Stimulated activated naive CD8-positive, alpha-beta T cell treated with anti-CD3 and anti-CD28 coated beads, Interleukin-15, Interleukin-2, amounts not matched to agents 100 ng/mL and 50 ng/mL, for 24 hours (primary cell): ENCODE data around the gene PPIE.

Experiments
- H3K27ac Mint-ChIP-seq: one replicate; pipeline ENCODE4 v1.8.0; 2021; ENCODE audit warnings: mild to moderate bottlenecking, mixed read lengths
- H3K27me3 Mint-ChIP-seq: one replicate; pipeline ENCODE4 v1.8.0; 2021; ENCODE audit warnings: mixed read lengths
- H3K36me3 Mint-ChIP-seq: one replicate; pipeline ENCODE4 v1.8.0; 2021; ENCODE audit warnings: low read depth, mixed read lengths
- H3K4me1 Mint-ChIP-seq: one replicate; pipeline ENCODE4 v1.8.0; 2021; ENCODE audit warnings: low read depth, mixed read lengths
- H3K4me3 Mint-ChIP-seq: one replicate; pipeline ENCODE4 v1.8.0; 2021; ENCODE audit warnings: mild to moderate bottlenecking, mixed read lengths
- H3K9me3 Mint-ChIP-seq: one replicate; pipeline ENCODE4 v1.8.0; 2021; ENCODE audit warnings: mixed read lengths

The PPIE gene

DNA sequence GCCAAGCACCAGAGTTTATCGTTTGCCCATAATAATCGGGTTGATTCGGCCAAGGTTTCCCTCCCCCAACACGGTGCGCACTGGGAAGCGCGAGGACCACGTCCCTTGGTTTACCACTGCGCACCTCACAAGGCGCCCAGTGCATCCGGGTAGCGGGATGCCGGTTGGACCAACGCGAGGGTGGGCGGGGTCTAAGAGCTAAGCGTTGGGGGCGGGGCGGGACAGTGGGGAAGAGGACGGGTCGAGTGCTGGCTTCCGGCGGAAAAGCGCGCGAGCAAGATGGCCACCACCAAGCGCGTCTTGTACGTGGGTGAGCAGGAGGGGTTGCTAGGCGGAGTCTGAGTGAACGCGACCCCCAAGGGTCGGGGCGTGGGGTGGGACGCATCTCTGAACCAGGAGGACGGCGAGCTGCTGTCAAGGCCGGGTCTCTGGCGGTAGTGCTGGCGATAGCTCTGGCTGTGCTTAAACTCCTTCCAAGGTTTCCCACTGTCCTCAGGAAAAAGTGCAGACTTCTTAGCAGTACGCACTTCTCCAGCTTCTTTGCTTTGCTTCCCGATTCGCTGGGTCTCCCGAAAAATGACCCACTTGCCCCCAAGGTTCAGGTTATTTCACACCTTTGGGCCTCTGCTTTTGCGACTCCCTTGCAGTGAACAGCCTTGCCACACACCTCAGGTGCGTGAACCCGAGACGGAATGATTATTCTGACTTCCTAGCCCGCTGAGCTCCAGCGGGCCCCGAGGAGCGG, at the start of gene PPIE:
PPIE (plus strand) TSS at position 261 of the 745 bp plus-strand sequence; CDS start at position 280, 19 bp downstream.
- Mint-ChIP-seq H3K27me3 (peaks cover 15% of the 10 kb centered on the region), H3K4me3 (peak within 1 kb of the TSS; percentile 96), H3K36me3 (peaks cover 40% of the 10 kb centered on the region), H3K4me1 (peaks cover 54% of the 10 kb centered on the region), H3K27ac (peak within 1 kb of the TSS; percentile 94), H3K9me3 (peaks cover 6% of the 10 kb centered on the region)

DNA sequence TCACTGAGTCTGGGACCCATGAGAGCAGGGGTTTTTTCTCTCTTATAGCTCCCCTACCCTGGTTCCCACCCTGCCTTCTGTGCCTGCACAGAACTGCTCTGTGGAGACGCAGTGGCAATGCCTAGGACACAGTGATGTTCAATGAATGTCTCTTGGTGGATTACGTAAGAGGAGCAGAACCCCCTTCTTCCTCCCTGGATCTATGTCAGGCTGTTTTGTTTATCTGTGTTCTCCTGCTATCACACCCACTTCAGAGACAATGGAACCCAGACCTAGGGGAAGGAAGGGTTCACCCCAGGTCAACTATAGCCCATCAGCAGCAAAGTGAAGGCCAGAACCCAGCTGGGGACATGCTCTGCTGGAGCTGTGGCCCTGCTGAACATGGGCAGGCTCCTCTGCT, 49.5 kb upstream of the PPIE start:
- H3K27ac Mint-ChIP-seq: no peak overlapping the region

GRCh38 chr1:39689635-39690034, 49.0 kb upstream of the PPIE start:
- Mint-ChIP-seq H3K9me3 (no peaks in the 10 kb centered on the region), H3K27me3 (peaks cover 37% of the 10 kb centered on the region), H3K4me1 (peaks cover 26% of the 10 kb centered on the region), H3K36me3 (no peaks in the 10 kb centered on the region), H3K4me3 (no peak overlapping the region), H3K27ac (no peak overlapping the region)

More for the DNA sequence above, 49.5 kb upstream of the PPIE start:
- Mint-ChIP-seq H3K9me3 (no peaks in the 10 kb centered on the region), H3K27me3 (peaks cover 41% of the 10 kb centered on the region), H3K4me3 (no peak overlapping the region), H3K4me1 (peaks cover 22% of the 10 kb centered on the region), H3K36me3 (no peaks in the 10 kb centered on the region)

GRCh38 chr1:39690225-39690624, 48.5 kb upstream of the PPIE start:
- H3K4me1 Mint-ChIP-seq: peaks cover 32% of the 10 kb centered on the region
- peaks cover 38% of the 10 kb centered on the region for H3K27me3 Mint-ChIP-seq
- H3K4me3 Mint-ChIP-seq: peak overlapping the region; percentile 74
- no peaks in the 10 kb centered on the region for H3K9me3 Mint-ChIP-seq
- H3K27ac Mint-ChIP-seq: no peak overlapping the region
- no peaks in the 10 kb centered on the region for H3K36me3 Mint-ChIP-seq

GRCh38 chr1:39690794-39691382, 47.8 kb upstream of the PPIE start:
- Mint-ChIP-seq H3K36me3 (no peaks in the 10 kb centered on the region), H3K4me1 (peaks cover 35% of the 10 kb centered on the region), H3K9me3 (no peaks in the 10 kb centered on the region), H3K27ac (peak overlapping the region; percentile 16), H3K27me3 (peaks cover 41% of the 10 kb centered on the region), H3K4me3 (peak overlapping the region; percentile 74)

DNA sequence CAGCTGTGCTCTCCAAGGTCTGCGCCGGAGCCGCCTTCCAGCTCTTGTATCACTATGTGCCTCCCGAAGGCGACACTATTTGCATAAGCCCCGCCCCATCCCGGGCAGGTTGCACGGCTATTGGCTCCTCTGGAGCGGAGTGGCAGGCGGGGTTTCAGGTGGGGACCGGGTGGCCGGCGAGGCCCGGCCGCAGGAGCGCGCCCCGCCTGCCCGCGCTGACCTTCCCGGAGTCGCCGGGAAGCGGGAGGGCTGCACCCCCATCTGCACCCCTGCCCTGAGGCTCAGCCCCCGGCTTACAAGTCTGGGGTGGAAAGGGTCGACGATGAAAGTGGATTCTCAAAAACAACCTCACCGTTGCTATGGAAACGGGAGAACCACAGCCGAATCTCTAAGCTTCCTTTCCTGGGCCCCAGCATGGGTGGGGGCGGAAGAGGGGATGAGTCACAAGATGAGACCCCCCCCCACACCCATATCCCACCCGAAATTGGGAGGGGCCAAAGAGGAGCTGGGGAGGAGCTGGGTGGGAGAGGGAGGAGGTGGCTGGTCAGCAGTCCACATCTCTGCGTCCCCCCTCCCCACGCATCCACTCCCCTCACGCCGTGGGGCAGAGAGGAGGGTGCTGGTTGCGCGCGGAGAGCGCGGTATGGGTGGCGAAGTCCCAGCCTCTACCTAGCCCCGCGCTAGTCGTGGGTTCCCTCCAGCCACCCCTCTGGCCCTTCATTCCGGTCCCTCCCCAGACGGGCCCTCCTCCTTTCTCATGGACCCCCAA, 47.1 kb upstream of the PPIE start, which contains the start of gene HPCAL4:
HPCAL4 (minus strand) TSS at position 51 of the 769 bp plus-strand sequence. CDS start 6,830 bp downstream, outside the sequence.
- Mint-ChIP-seq H3K27me3 (peaks cover 40% of the 10 kb centered on the region), H3K4me1 (peaks cover 35% of the 10 kb centered on the region)

DNA sequence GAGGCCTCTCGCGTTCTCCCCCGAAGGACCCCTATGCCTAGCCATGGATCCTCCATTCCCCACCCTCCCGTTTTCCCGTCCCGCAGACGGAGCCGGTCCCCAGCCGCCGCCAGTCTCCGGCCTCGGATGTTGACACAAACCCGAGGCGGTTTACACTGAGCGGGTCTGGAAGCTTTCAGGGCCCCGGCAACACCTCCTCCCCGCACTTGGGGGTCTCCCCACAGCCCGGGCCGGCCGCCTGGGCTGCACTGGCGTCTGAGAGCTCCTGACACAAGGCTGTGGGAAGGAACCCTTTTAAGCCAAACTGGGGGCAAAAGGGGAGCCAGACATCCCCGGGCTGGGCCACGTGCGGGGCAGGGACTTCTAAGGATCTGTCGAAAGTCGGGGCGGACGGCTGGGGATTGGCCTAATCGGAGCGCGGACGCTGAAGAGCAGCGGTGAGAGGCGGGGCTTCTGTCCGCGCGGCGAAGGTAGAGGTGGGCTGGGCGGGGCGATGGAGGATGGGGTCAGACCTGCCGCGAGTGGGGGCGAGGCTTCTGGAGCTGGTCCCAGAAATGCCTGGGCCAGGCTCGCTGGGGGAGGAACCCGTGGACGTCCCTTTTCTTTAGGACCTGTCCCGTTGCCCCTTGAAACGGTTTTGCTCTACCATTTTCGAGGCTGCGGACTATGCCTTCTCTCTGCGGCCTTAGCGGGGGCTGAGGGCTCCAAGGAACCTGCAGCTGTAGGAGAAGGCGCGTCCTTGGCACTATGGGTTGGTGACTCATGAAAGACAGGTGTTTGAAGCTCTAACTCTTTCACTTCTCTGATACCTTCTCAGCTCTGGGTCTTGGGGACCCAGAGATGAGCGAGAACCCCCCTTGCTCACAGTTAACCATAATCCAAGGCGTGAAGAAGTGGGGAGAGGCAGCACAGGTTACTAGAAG, 46.3 kb upstream of the PPIE start:
- H3K4me3 Mint-ChIP-seq: no peak overlapping the region
- H3K9me3 Mint-ChIP-seq: no peaks in the 10 kb centered on the region
- no peak overlapping the region for H3K27ac Mint-ChIP-seq
- H3K4me1 Mint-ChIP-seq: peaks cover 35% of the 10 kb centered on the region
- peaks cover 44% of the 10 kb centered on the region for H3K27me3 Mint-ChIP-seq
- H3K36me3 Mint-ChIP-seq: no peaks in the 10 kb centered on the region

More for the DNA sequence above, 47.1 kb upstream of the PPIE start, which contains the start of gene HPCAL4:
- H3K4me3 Mint-ChIP-seq: peak within 1 kb of the TSS; percentile 74
- no peaks in the 10 kb centered on the region for H3K36me3 Mint-ChIP-seq
- peak within 1 kb of the TSS; percentile 16 for H3K27ac Mint-ChIP-seq
- H3K9me3 Mint-ChIP-seq: no peaks in the 10 kb centered on the region

- H3K36me3 Mint-ChIP-seq: no peaks in the 10 kb centered on the region
These were observed 44.7 kb upstream of the PPIE start for GRCh38 chr1:39694026-39694425.

DNA sequence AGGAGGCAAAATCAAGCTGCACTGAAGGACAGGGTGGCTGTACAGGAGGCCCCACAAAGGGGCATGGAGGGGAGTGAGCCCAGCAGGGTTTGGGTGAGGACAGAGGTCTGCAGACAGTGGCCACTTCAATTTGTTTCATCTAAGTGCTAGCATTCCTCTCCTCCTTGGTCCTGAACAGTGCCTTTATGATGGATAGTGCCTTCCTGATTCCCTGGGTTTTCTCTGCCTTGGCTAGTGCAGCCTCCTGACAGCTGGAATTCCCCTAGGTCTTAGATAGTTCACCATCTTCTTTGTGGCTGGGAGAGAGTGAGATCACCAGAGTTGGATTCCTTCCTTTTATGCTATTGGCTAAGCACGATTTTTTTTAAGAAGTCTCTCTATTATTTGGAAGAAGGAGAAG, 43.7 kb upstream of the PPIE start:
- Mint-ChIP-seq H3K4me3 (no peak overlapping the region), H3K36me3 (no peaks in the 10 kb centered on the region), H3K9me3 (no peaks in the 10 kb centered on the region), H3K27me3 (peaks cover 46% of the 10 kb centered on the region), H3K4me1 (peaks cover 35% of the 10 kb centered on the region), H3K27ac (no peak overlapping the region)

More at GRCh38 chr1:39694026-39694425, 44.7 kb upstream of the PPIE start:
- Mint-ChIP-seq H3K27me3 (peaks cover 45% of the 10 kb centered on the region), H3K4me3 (no peak overlapping the region), H3K27ac (no peak overlapping the region), H3K4me1 (peaks cover 35% of the 10 kb centered on the region), H3K9me3 (no peaks in the 10 kb centered on the region)

DNA sequence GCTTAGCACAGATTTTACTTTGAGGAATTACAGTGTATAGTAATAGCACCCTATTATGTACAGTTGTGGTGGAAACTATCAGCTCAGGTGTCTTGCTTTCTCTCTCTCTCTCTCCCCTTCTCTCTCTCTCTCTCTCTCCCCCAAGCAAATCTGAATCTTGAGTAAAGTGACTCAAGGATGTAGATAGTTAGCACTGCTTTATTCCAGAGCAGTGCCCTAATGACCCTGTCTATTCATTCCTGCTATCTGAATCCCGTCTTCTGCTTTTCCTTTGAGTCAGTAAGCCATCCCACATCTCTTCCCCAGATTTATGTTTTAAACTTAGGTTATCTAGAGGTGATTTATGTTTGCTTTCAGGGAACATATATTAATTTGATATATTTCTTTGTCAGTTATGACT, 42.2 kb upstream of the PPIE start:
- Mint-ChIP-seq H3K4me3 (no peak overlapping the region), H3K36me3 (no peaks in the 10 kb centered on the region), H3K4me1 (peaks cover 24% of the 10 kb centered on the region), H3K9me3 (no peaks in the 10 kb centered on the region), H3K27me3 (peaks cover 43% of the 10 kb centered on the region), H3K27ac (no peak overlapping the region)

- peaks cover 34% of the 10 kb centered on the region for H3K27me3 Mint-ChIP-seq
- H3K27ac Mint-ChIP-seq: no peak overlapping the region
- H3K9me3 Mint-ChIP-seq: no peaks in the 10 kb centered on the region
- peaks cover 16% of the 10 kb centered on the region for H3K4me1 Mint-ChIP-seq
- no peaks in the 10 kb centered on the region for H3K36me3 Mint-ChIP-seq
- no peak overlapping the region for H3K4me3 Mint-ChIP-seq
These were observed 40.1 kb upstream of the PPIE start for GRCh38 chr1:39698568-39698967.

- H3K4me1 Mint-ChIP-seq: peaks cover 11% of the 10 kb centered on the region
- H3K27me3 Mint-ChIP-seq: peaks cover 34% of the 10 kb centered on the region
These were observed 39.3 kb upstream of the PPIE start for GRCh38 chr1:39699419-39699818.

GRCh38 chr1:39700348-39700747, 38.3 kb upstream of the PPIE start:
- H3K27me3 Mint-ChIP-seq: peaks cover 27% of the 10 kb centered on the region

More at GRCh38 chr1:39699419-39699818, 39.3 kb upstream of the PPIE start:
- no peaks in the 10 kb centered on the region for H3K36me3 Mint-ChIP-seq
- H3K27ac Mint-ChIP-seq: no peak overlapping the region
- no peak overlapping the region for H3K4me3 Mint-ChIP-seq
- no peaks in the 10 kb centered on the region for H3K9me3 Mint-ChIP-seq

DNA sequence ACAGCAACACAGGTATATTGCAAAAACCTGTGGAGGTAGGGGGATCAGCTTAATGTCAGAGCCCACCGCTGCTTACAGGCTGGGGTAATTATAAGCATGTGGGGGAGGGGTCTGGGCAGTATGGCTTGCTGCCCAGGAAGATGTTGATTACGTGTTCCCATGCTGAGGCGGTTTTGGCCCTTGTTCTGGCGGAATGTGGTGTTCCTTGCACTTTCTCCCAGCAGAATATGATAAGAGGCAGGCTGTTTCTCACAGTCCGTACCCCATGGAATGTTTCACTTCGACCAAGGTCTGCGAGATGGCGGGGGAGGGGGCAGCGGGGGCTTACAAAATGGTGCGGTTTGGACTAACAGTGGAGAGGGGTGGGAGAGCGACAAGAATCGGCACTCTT, 37.6 kb upstream of the PPIE start:
- Mint-ChIP-seq H3K36me3 (no peaks in the 10 kb centered on the region), H3K27ac (no peak overlapping the region), H3K4me1 (no peaks in the 10 kb centered on the region), H3K27me3 (peaks cover 25% of the 10 kb centered on the region), H3K9me3 (no peaks in the 10 kb centered on the region), H3K4me3 (no peak overlapping the region)

More at GRCh38 chr1:39700348-39700747, 38.3 kb upstream of the PPIE start:
- Mint-ChIP-seq H3K27ac (no peak overlapping the region), H3K36me3 (no peaks in the 10 kb centered on the region), H3K9me3 (no peaks in the 10 kb centered on the region), H3K4me3 (no peak overlapping the region), H3K4me1 (peaks cover 2% of the 10 kb centered on the region)
